T follicular helper cell (primary cell): ENCODE data around the gene OR13C3.
"Not testable (repeated sequence)": the region's sequence is repeated elsewhere in the genome, so short reads cannot be mapped to it uniquely, and the experiment has no call there.

Source experiments
- DNase-seq: peaks from one replicate; pipeline ENCODE4 v3.0.0-alpha.2; 2020; ENCODE audit warnings: low read depth
- total RNA-seq, 2 experiments: gene quantifications; one replicate each; lab custom pipeline; 2026; lab: John Stamatoyannopoulos, UW

The OR13C3 gene
- 0 reads per million in 2 experiments for total RNA-seq

GRCh38 chr9:104536756-104537155, at the start of gene OR13C3:
Gene OR13C3, minus strand, starts transcription at chr9:104536856. Its CDS starts 133 bp downstream, at chr9:104536723.
- DNase-seq: no peak

DNA sequence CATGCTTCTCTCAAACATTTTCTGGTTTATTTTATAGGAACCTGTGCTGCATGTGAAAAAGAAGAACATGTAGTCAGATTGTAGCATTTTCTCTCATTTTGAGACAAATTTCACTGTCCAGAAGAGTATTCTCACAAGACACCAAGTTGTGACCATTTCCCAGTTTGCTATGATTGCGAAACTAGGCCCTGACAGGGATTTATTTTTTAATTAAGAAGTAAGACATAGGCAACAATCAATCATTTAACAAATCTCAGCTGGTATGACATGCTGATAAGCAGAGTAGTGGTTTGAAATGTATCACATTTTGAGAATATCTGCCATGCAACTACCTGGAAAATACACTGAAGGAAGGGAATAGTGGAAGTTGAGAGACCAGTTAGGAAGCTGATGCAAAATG, 43.9 kb upstream of the OR13C3 start:
- DNase-seq: no peak

DNA sequence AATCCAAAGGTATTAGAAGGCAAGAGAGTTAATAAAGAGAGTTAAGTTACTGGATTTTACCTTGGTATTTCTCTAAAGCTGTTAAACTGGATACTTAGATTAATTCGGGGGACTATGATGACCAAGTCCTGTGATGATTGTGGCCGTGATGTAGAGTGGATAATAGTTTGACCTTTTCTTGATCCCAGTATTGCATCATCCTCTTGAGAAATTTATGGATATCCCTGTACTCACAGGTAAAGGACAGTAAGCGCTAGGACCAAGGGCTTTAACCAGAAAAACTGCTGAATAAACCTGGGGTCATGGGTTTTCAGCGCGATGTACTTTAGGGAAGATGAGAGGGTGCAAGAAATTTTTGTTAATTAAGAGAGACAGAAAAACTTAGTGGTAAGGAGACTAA, 40.6 kb upstream of the OR13C3 start:
- no peak for DNase-seq

- no peak for DNase-seq
Measured at GRCh38 chr9:104575456-104575855, 38.8 kb upstream of the OR13C3 start.

- no peak for DNase-seq
Measured at GRCh38 chr9:104572612-104573011, 36.0 kb upstream of the OR13C3 start.

DNA sequence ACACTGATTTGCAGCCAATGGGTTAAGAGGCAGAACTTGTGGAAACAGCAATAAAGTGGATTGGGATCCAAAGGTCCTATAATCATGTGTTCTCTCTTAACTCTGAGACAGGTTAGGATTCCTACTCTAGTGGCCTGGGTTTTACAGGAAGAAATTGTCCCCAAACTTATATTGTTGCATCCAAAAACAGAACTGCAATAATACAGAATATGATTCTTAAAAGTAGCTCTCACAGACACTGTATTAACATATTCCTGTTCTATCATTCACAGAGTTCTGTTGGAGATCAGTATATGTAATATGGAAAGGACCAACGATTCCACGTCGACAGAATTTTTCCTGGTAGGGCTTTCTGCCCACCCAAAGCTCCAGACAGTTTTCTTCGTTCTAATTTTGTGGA, 32.2 kb upstream of the OR13C3 start, which contains the start of gene OR13C8:
OR13C8 (plus strand) TSS at position 301 of the 400 bp plus-strand sequence; CDS start at position 301, 0 bp downstream.
- DNase-seq: no peak

DNA sequence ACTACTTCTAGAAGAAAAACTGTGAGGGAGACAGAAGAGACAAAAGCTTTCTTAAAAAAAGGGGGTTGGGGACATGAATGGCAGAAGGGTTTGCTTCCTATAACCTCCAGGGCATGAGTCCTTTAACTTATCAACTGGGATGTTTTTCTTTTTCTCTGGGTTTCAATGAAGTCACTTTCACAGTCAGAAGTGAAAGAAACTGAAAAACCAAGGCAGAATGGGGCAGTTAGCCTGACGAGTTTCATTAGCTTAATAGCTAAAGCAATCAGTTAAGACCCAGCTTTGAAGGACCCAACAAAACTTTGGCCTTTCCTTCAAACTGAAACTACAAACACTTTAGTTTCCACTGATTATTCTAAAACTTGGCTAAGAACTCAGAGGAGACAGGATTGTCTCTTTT, 27.7 kb upstream of the OR13C3 start:
- DNase-seq: no peak

DNA sequence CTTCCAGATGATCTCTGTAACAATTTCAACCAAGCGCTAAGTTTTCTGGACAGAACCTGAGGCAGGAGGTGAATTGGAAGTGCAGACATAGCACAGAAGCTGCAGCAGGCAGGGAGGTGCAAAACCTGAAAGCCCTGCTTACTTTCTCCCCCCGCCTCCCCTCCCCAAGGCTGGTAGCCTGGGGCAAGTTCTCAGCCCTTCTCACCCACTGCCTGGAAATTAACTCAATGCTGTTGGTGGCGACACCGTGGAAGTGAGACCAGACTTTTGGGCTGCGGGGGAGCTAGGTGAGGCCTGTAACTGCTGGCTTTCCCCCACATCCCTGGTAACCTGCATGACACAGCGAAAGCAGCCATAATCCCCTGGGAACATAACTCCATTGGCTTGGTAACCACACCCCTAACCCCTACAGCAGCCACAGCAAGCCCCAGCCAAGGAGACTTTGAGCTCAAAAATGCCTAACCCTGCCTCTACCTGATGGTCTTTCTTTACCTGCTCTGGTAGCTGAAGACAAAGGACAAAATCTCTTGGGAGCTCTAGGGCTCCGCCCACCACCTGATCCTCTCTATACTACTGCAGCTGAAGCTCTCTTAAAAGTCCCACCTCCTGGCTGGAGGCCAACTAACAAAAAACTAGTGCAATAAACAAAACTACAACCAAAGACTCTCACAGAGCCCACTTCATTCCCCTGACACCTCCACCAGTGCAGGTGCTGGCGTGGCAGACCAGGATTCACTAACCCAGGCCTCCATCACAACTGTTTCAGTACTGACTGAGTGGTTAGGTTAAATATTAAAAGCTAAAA, 20.4 kb upstream of the OR13C3 start:
- no peak for DNase-seq

DNA sequence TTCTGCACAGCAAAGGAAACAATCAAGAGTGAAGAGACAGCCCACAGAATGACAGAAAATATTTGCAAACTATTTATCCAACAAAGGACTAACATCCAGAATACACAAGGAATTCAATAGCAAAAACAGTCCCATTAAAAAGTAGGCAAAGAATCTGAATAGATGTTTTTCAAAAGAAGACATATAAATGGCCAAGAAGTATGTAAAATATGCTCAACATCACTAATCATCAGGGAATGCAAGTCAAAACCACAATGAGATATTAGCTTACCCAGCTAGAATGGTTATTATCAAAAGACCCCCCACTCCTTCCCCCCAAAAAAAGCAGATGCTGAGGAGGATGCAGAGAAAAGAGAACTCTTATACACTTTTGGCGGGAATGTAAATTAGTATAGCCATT, 18.9 kb upstream of the OR13C3 start:
- no peak for DNase-seq

- DNase-seq: no peak
Measured at GRCh38 chr9:104553261-104553660, 16.6 kb upstream of the OR13C3 start.

DNA sequence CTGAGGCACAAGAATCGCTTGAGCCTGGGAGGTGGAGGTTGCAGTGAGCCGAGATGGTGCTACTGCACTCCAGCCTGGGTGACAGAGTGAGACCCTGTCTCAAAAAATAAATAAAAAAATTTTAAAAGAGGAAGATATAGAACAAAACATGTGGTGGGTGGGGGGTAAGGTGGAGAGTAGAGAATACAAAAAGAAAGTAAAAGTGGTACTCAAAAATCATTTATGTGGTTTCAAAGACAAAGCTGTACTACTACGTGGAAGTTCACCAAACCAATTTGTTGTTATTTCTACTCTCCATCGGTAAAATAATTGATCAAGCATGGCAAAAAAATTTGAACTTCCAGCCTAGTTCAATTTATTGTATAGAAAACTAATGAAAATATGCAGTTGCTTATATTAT, 8.0 kb upstream of the OR13C3 start:
- no peak for DNase-seq

DNA sequence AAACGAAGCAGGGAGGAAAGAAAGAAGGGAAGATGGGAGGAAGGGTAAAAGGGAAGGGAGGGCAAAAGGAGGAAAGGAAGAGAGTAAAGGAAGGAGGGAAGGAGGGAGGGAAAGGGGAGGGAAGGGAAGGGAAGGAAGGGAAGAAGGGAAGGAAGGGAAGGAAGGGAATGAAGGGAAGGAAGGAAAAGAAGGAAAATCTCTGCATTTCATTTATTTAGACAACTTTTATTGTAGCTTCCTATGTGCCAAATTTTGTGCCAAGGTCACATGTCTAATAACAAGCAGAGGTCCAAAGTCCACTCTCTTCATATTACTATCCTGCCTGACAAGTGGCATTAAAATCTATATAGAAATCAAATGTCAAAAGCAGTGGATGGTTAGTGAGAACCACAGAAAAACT, 2.6 kb upstream of the OR13C3 start:
- no peak for DNase-seq

GRCh38 chr9:104527109-104527508, 9.5 kb downstream of the OR13C3 start, which contains the start of gene OR13C4:
Gene OR13C4, minus strand, starts transcription at chr9:104527209. Its CDS starts 0 bp downstream, at chr9:104527209.
- DNase-seq: no peak

- DNase-seq: not testable (repeated sequence)
Measured at GRCh38 chr9:104520241-104520640, 16.4 kb downstream of the OR13C3 start.

DNA sequence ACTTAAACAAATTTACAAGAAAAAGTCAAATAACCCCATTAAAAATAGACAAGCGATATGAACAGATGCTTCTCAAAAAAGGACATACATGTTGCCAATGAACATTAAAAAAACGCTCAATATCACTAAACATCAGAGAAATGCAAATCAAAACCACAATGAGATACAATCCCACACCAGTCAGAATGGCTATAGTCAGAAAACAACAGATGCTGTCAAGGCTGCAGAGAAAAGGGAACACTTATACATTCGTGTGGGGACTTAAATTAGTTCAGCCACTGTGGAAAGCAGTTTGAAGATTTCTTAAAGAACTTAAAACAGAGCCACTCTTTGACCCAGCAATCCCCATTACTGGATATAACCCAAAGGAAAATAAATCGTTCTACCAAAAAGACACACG, 21.8 kb downstream of the OR13C3 start:
- DNase-seq: no peak

GRCh38 chr9:104506565-104506964, 30.1 kb downstream of the OR13C3 start:
- no peak for DNase-seq

GRCh38 chr9:104503963-104504362, 32.7 kb downstream of the OR13C3 start, which contains the start of gene OR13F1:
Gene OR13F1, plus strand, starts transcription at chr9:104504263. Its CDS starts 0 bp downstream, at chr9:104504263.
- DNase-seq: no peak

GRCh38 chr9:104503440-104503839, 33.2 kb downstream of the OR13C3 start:
- DNase-seq: no peak

- DNase-seq: no peak
Measured at GRCh38 chr9:104494808-104495207, 41.8 kb downstream of the OR13C3 start.
